Ascending aorta (tissue), 2 donors: Measurements from ENCODE around the gene SH3PXD2A. TPM values are rescaled to one million over a fixed set of nuclear protein-coding genes. Genes with fewer than 3 reads are reported as not detected.
"Not testable (repeated sequence)": the region's sequence is repeated elsewhere in the genome, so short reads cannot be mapped to it uniquely, and the experiment has no call there.

Experiments
- DNase-seq, 2 donors: peaks; one replicate each; pipeline ENCODE4 v3.0.0-alpha.2; 2019; ENCODE audit warnings: low spot score in 2 of 2
- H3K27ac ChIP-seq, 2 donors: fragments of 200-600 bp; sonication (generic); one replicate each; pipeline ENCODE4 v1.5.1; 2016 to 2017; ENCODE audit warnings: mild to moderate bottlenecking in 1 of 2
- H3K27me3 ChIP-seq: fragments of 200-600 bp; sonication (generic); one replicate; pipeline ENCODE4 v1.5.1; 2017
- H3K36me3 ChIP-seq, 2 donors: fragments of 200-600 bp; sonication (generic); one replicate each; pipeline ENCODE4 v1.5.1; 2016
- H3K4me1 ChIP-seq, 2 donors: fragments of 200-600 bp; sonication (generic); one replicate each; pipeline ENCODE4 v1.5.1; 2016 to 2017; ENCODE audit warnings: mild to moderate bottlenecking in 1 of 2
- H3K4me3 ChIP-seq, 2 donors: fragments of 200-600 bp; sonication (generic); one replicate each; pipeline ENCODE4 v1.5.1; 2016 to 2017; ENCODE audit warnings: mild to moderate bottlenecking in 1 of 2
- H3K9me3 ChIP-seq, 2 donors: fragments of 200-600 bp; sonication (generic); one replicate each; pipeline ENCODE4 v1.5.1; 2016
- CTCF ChIP-seq, 3 experiments: fragments of 200-600 bp in 2 of 3; fragments of 450-650 bp in 1 of 3; sonication (generic) in 2 of 3; IDR thresholded peaks; one replicate each; pipeline ENCODE4 v1.5.1; 2016 to 2019; ENCODE audit warnings: antibody characterized with exemption in 3 of 3, mild to moderate bottlenecking in 1 of 3, moderate library complexity in 1 of 3
- intact Hi-C: fragments of 100-400 bp; cut with DNase I; formaldehyde crosslinking; loops from one replicate; pipeline ENCODE4 v1.15.1; 2023
- total RNA-seq: library from RNA; depleted of rRNA; stranded (reverse); fragments of >200 nt; gene quantifications from one replicate; pipeline ENCODE4 v1.1.0, GENCODE V29; 2016

The SH3PXD2A gene
- total RNA-seq, 1 donor from 2014 or later, result 50.0 TPM

GRCh38 chr10:103776878-103777591 lies 78.3 kb downstream of the SH3PXD2A start:
- peak; percentile 35 to 84 for DNase-seq

GRCh38 chr10:103775776-103776175 lies 79.6 kb downstream of the SH3PXD2A start:
- Histone ChIP-seq H3K27ac (peak overlapping the region in 1 of 2 donors; percentile 24), H3K27me3 (no peaks in the 10 kb centered on the region), H3K9me3 (no peaks in the 10 kb centered on the region), H3K4me1 (peaks cover 4 to 35% of the 10 kb centered on the region in 2 donors), H3K4me3 (no peak overlapping the region), H3K36me3 (no peaks in the 10 kb centered on the region)
- TF ChIP-seq CTCF (IDR thresholded peaks at IDR 0.05), result no peak
- intact Hi-C loops, result loop anchor here (5.0 kb wide), 1 partner anchor 42 kb away; no protein-coding TSS in a partner anchor
- no peak for DNase-seq

More at GRCh38 chr10:103776878-103777591, 78.3 kb downstream of the SH3PXD2A start:
- H3K9me3 ChIP-seq, result no peaks in the 10 kb centered on the region
- H3K4me3 ChIP-seq, result no peak overlapping the region
- H3K27me3 ChIP-seq, result no peaks in the 10 kb centered on the region
- H3K36me3 ChIP-seq, result no peaks in the 10 kb centered on the region
- H3K4me1 ChIP-seq, result peaks cover 4 to 33% of the 10 kb centered on the region in 2 donors
- intact Hi-C loops, result loop anchor here (5.0 kb wide), 1 partner anchor 40 kb away; no protein-coding TSS in a partner anchor
- no peak for TF ChIP-seq CTCF (IDR thresholded peaks at IDR 0.05)
- peak overlapping the region; percentile 7 to 19 for H3K27ac ChIP-seq

GRCh38 chr10:103772846-103773245 lies 82.5 kb downstream of the SH3PXD2A start:
- intact Hi-C loops, result loop anchor here (5.0 kb wide), 1 partner anchor 84 kb away; the partner anchor contains the start of gene SH3PXD2A
- H3K27ac ChIP-seq, result peak overlapping the region; percentile 74 to 79
- DNase-seq, result not testable (repeated sequence)

GRCh38 chr10:103772096-103772845 lies 83.1 kb downstream of the SH3PXD2A start:
- no peak for TF ChIP-seq CTCF (IDR thresholded peaks at IDR 0.05)
- peak overlapping the region; percentile 74 to 79 for H3K27ac ChIP-seq
- DNase-seq, result peak; percentile 33 to 85
- peak overlapping the region; percentile 50 to 62 for H3K4me3 ChIP-seq
- H3K27me3 ChIP-seq, result no peaks in the 10 kb centered on the region
- intact Hi-C loops, result loop anchor here (5.0 kb wide), 1 partner anchor 85 kb away; the partner anchor contains the start of gene SH3PXD2A
- no peaks in the 10 kb centered on the region for H3K36me3 ChIP-seq
- H3K4me1 ChIP-seq, result peaks cover 0 to 15% of the 10 kb centered on the region in 2 donors
- H3K9me3 ChIP-seq, result no peaks in the 10 kb centered on the region

More at GRCh38 chr10:103772846-103773245, 82.5 kb downstream of the SH3PXD2A start:
- not testable (repeated sequence) for H3K27me3 ChIP-seq, H3K9me3 ChIP-seq, H3K36me3 ChIP-seq
- H3K4me3 ChIP-seq, result peak overlapping the region; percentile 50 to 62
- peaks cover 4 to 20% of the 10 kb centered on the region in 2 donors for H3K4me1 ChIP-seq

GRCh38 chr10:103770139-103770538 lies 85.2 kb downstream of the SH3PXD2A start:
- Histone ChIP-seq H3K4me1 (peaks cover 0 to 13% of the 10 kb centered on the region in 2 donors), H3K27me3 (no peaks in the 10 kb centered on the region), H3K9me3 (no peaks in the 10 kb centered on the region), H3K4me3 (no peak overlapping the region), H3K36me3 (no peaks in the 10 kb centered on the region), H3K27ac (no peak overlapping the region)
- no peak for TF ChIP-seq CTCF (IDR thresholded peaks at IDR 0.05)
- no peak for DNase-seq
- intact Hi-C loops, result loop anchor here (5.0 kb wide), 1 partner anchor 87 kb away; the partner anchor contains the start of gene SH3PXD2A
